Transverse colon (tissue), 4 donors: ENCODE results near the gene PITRM1.

ENCODE experiments used
- CTCF ChIP-seq, 5 experiments: fragments of 200-600 bp in 3 of 5; fragments of 450-650 bp in 2 of 5; sonication (generic) in 3 of 5; IDR thresholded peaks; 1 replicate in 2 of 5; 2 replicates in 3 of 5; pipeline ENCODE4 v1.5.1; 2016 to 2017; ENCODE audit warnings: antibody characterized with exemption in 5 of 5, inconsistent platforms in 3 of 5, mild to moderate bottlenecking in 2 of 5, moderate library complexity in 1 of 5
- EP300 ChIP-seq: sonication (generic); formaldehyde crosslinking; IDR thresholded peaks from one replicate; pipeline ENCODE4 v1.6.1; 2017; ENCODE audit warnings: antibody characterized with exemption, low read depth
- POLR2A ChIP-seq: fragments of 450-650 bp; IDR thresholded peaks from one replicate; pipeline ENCODE4 v1.6.1; 2016; ENCODE audit warnings: antibody characterized with exemption, mild to moderate bottlenecking, moderate library complexity
- POLR2AphosphoS5 ChIP-seq, 3 donors: sonication (generic); formaldehyde crosslinking; IDR thresholded peaks; one replicate each; pipeline ENCODE4 v1.6.1; 2016; ENCODE audit warnings: antibody characterized with exemption in 3 of 3

DNA sequence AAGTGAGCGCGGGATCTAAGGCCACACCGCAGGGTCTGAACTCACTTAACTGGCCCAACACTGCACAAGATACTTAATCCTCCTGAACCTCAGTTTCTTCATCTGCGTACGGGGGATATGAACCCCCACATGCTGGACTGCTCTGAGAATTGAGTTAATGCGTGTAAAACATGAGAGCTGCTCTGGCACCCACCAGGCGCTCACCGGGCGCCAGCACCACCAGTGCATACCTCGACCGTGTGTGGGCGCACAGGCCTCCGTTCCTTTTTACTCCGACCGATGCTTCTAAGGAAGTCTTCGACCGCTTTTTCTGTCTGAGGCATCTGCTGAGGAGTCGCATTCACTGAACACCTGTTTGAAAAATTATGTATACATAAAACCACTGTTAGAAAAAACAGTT, 27.2 kb downstream of the PITRM1 start:
- no peak for TF ChIP-seq CTCF (IDR thresholded peaks at IDR 0.05)
- TF ChIP-seq EP300, result no peak
- no peak for TF ChIP-seq POLR2A
- TF ChIP-seq POLR2AphosphoS5 (IDR thresholded peaks at IDR 0.05), result no peak
